A549 (cell line): ENCODE measurements around the gene ARPC2.

Experiments
- CTCF ChIP-seq: fragments of >200 bp; sonication (Bioruptor Twin); formaldehyde crosslinking; IDR thresholded peaks from 3 replicates; pipeline ENCODE4 v1.5.1; 2016
- EP300 ChIP-seq, 2 experiments: fragments of >200 bp; sonication (Bioruptor Twin); formaldehyde crosslinking; IDR thresholded peaks; 2 replicates in 1 of 2; 3 replicates in 1 of 2; pipeline ENCODE4 v1.6.1; 2016 to 2017
- ESRRA ChIP-seq: fragments of 150-350 bp; IDR thresholded peaks from 2 replicates; pipeline ENCODE4 v1.6.1; 2014; ENCODE audit warnings: mild to moderate bottlenecking, low read length, borderline replicate concordance
- MAX ChIP-seq: IDR thresholded peaks from 2 replicates; pipeline ENCODE4 v1.6.1; 2012
- PBX3 ChIP-seq: IDR thresholded peaks from 2 replicates; pipeline ENCODE4 v1.6.1; 2012
- POLR2A ChIP-seq: IDR thresholded peaks from 2 replicates; pipeline ENCODE4 v1.6.1; 2012; ENCODE audit warnings: mild to moderate bottlenecking, low read length
- RCOR1 ChIP-seq: fragments of 150-350 bp; IDR thresholded peaks from 2 replicates; pipeline ENCODE4 v1.6.1; 2014; ENCODE audit warnings: antibody characterized with exemption, low read length, low read depth
- REST ChIP-seq: fragments of 200-600 bp; sonication (generic); IDR thresholded peaks from 2 replicates; pipeline ENCODE4 v1.6.1; 2016; ENCODE audit warnings: antibody characterized with exemption, mild to moderate bottlenecking, moderate library complexity
- SMC3 ChIP-seq: fragments of >200 bp; sonication (Bioruptor Twin); formaldehyde crosslinking; IDR thresholded peaks from 3 replicates; pipeline ENCODE4 v1.6.1; 2018; ENCODE audit warnings: inconsistent platforms
- ZC3H11A ChIP-seq: fragments of 450-650 bp; IDR thresholded peaks from 2 replicates; pipeline ENCODE4 v1.6.1; 2014; ENCODE audit warnings: antibody characterized with exemption, mild to moderate bottlenecking

- no peak for TF ChIP-seq PBX3
- peak; percentile 60 for TF ChIP-seq CTCF
- no peak for TF ChIP-seq POLR2A
- no peak for TF ChIP-seq ESRRA
- no peak for TF ChIP-seq ZC3H11A
- TF ChIP-seq SMC3: peak; percentile 21; the same call in 1 of the 3 replicates
- TF ChIP-seq EP300 (IDR thresholded peaks at IDR 0.05): no peak
- TF ChIP-seq MAX: no peak
- TF ChIP-seq RCOR1: no peak
- no peak for TF ChIP-seq REST
Observed at GRCh38 chr2:218168635-218169462, 48.1 kb upstream of the ARPC2 start.
